Stimulated activated CD8-positive, alpha-beta memory T cell treated with anti-CD3 and anti-CD28 coated beads, Interleukin-12 subunit alpha, Interleukin-12 subunit beta, amount 100 ng/mL, for 24 hours (primary cell): ENCODE data around the gene GPR153.

Experiments used
- DNase-seq: peaks from one replicate; pipeline ENCODE4 v3.0.0-alpha.2; 2020; ENCODE audit errors: extremely low read depth

Gene GPR153

GRCh38 chr1:6287029-6287428 lies 26.1 kb upstream of the GPR153 start:
- no peak for DNase-seq

- no peak for DNase-seq
Observed at GRCh38 chr1:6286266-6286665, 25.4 kb upstream of the GPR153 start.

- DNase-seq, result no peak
Observed at GRCh38 chr1:6285336-6285735, 24.4 kb upstream of the GPR153 start.

DNA sequence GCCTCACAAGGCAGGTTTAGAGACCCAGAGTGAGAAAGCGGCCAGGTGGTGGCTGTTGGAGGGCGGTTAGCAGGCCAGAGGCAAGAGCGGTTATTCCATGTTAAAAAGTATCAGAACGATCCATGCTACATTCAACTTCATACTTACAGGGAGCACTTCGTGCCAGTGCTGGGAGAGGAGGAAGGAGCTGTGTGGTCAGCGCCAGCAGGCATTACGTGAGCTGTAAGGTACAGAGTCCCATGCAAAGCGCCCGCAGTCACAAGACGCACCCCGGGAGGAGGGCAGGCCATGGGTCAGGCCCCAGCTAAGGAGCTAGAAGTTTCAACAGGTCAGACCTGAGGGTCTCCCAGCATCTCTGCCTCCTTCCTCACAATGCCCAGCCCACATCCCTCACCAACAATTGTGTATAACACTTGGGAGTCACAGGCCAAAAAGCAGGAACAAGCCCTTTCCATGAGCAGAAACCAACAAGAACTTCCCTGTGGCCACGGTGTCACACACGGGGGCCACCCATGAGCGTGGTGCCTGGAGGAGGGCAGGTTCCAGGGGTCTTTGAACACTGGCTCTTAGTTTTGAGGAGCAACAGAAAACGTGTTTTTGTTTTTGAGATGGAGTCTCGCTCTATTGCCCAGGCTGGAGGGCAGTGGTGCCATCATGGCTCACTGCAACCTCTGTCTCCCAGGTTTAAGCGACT lies 21.8 kb upstream of the GPR153 start:
- DNase-seq, result no peak

GRCh38 chr1:6281511-6282402 lies 20.9 kb upstream of the GPR153 start:
- no peak for DNase-seq

- no peak for DNase-seq
Observed at GRCh38 chr1:6280761-6281451, 20.0 kb upstream of the GPR153 start.

GRCh38 chr1:6279613-6280383 lies 18.9 kb upstream of the GPR153 start:
- DNase-seq, result no peak

DNA sequence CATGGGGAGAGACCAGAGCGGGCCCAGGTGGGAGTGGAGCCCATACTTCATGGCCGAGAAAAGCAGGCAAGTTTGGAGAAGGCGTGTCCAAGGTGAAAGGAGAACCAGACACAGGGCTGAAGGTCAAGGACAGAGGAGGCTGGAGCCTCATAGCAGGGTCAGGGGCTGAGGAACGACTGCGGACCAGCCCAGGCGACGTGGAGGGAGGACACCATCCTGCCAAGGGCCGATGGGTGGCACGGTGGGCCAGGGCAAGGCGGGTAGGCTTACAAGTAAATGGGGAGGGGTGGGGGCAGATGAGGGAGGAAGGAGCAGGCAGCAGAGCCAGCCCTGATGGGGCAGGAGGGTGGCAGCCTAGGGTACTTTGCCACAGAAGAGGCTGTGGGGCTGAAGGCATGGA lies 18.2 kb upstream of the GPR153 start:
- DNase-seq, result no peak

DNA sequence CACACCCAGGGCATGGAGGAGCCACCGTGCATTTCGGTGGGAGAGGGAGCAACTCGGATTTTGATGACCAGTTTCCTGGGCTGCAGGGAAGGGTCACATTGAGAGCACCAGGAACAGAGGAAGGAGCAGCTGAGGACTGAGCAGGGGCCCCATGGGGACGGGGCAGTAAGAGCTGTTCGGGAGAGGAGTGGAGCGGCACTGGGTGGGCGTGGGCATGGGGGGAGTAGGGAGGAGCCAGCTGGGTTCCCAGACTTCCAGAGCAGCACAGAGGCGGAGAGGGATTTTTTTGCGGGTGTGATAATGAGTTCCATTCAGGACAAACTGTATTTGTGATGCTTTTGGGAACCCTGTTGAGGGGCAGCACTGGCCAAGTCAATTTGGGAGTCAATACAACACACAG lies 17.4 kb upstream of the GPR153 start:
- DNase-seq, result no peak

DNA sequence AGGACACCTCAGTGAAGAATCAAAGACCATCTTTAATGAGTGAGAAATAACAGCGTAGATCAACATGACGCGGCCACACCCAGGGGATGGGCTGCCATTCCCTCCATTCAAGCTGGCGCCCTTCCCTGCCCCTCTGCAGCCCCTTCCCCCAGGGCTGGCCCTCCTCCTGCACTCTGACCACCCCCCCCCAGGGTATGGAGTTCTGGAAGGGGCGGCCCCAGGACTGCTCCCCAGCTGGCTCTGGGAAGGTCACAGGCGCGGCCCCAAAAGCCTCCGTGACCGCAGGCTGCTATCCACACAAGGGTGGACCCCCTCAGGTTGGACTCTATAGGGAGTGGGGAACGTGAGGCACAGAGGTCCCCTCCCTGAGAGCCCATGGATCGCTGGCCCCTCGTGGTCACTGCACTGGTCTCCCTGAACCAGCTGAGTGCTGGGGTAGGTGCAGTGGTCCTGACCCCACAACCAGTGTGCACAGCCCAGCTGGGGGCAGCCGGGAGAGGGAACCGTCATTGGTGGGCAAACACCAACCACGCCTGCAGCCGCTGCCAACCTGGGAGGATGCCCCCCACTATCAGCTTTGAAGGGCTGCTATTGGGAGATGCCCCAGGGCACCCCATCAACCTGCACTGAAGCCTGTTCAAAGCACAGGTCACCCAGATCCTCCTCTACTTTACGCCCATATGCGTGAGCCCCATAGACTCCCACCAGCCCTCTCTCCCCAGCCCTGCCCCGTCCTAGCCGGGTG lies 16.1 kb upstream of the GPR153 start:
- no peak for DNase-seq

DNA sequence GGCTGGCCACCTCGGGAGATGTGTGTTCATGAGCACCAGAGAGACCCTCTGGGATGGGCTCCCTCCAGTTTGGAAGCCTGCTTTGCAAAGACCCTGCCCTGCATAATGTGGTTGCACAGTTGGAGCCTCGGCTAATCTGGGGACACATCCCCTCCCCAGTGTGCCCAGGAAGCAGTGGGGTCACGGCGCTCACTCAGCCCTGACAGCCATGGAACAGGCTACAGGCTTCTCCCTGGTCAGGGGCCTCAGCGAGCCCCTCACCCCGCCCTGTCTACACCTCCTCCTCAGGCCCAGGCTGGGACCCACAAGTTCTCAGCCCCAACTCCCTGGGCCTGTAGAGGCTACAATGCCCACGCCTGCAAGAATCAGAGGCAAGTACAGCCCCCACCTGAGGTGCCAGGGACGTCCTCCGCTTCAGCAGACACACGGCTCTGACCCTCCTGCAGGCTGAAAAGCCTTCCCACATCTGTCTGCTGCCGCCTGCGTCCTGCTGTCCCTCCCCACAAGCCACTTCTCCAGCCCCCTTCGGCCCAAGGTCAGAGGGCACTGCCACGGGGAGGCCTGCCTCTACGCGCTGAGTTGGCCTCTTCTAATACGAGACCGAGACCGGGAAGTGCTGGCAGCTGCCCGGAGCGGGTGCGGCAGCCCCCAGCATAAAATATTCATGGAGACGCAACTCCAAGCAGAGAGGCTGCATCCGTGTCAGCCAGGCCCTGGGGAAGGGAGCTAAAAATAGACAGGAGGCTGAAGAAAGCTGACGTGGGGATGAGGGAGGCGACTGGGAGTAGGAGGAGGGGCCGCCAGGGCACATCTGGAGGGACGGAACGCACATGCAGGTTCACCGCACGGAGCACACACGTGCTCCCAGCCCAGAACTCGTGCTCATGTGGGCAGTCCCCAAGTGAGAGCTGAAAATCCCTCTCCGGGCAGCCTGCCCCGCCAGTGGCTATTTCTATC lies 15.2 kb upstream of the GPR153 start:
- no peak for DNase-seq

GRCh38 chr1:6274622-6275139 lies 13.8 kb upstream of the GPR153 start:
- DNase-seq, result no peak

- DNase-seq, result no peak
Observed at GRCh38 chr1:6274102-6274501, 13.2 kb upstream of the GPR153 start.

DNA sequence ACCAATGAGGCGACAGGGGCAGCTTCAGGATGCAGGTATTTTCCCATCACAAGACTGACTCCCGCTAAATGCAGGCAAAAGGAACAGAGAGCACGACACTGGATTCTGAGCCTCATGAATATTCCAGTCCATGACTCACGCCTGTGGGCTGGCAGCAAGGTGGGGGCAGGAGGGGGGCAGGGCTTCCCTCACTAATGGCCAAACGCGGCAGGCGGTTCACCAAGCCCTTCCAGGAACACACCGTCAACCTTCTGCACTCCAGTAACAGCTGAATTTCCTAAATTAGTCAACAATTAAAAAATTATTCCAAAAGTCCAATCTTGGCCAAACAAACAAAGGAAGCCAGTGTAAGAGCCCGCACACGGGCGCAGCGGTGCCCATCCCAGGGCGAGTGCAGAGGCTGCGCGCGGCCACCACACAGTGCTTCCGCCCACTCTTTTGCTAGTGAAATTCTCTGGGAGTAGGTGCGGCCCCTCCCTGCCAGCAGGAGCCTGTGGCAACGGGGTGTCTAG lies 12.5 kb upstream of the GPR153 start:
- no peak for DNase-seq

DNA sequence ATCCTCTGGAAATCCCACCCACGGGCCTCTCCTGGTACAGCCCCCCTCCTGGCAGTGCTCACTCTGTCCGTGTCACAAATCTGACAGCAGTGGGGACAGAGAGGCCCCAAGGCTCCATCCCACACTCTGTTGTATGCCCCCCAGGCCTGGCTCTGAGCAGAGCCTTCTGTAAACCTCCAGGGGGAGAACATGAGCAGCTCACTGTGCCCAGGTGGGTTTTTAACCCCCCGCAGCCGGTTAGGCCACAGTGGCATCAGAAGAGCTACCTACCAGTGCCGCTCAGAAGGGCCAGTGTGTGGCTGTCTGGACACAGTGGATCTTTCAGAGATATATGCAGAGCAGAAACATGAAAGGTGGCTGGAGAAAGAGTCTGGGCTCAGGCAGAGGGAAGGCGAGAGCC lies 12.0 kb upstream of the GPR153 start:
- no peak for DNase-seq

DNA sequence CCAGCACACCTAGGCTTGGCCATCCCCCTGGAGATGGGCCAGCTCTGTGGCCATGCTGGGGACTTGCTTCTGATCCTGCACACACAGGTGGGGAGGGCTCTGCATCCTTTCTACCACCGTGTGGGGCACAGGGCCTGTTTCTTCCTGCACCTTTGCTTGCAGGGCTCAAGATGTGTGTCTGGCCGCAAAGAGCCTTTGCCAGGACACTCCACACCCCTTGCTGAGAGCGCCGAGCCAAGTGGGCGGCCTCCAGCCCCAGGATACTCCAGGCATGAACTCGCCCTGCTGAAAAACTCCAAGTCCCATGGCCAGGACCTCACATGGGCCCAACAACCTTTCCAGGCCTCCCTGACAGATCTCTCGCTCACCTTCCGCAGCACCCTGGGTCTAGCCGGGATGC lies 11.6 kb upstream of the GPR153 start:
- DNase-seq, result no peak

DNA sequence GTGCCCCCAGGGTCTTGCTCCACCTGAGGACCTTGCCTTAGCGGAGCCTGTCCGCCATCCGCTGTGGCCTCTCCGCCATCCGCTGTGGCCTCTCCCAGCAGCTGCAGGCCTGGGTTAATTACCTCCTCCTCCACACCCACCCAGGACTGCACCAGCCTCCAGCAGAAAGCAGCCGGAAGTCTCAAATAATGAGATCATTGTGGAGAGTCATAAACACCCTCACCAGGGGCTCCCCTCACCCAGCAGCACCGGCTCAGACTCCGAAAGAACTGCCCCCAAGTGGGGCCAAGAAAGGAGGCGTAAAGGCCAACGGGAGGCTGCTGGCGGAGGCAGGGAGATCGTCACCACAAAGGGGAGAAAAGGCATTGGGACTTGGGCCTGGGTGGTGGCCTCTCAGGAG lies 10.7 kb upstream of the GPR153 start:
- DNase-seq, result no peak

GRCh38 chr1:6271006-6271405 lies 10.1 kb upstream of the GPR153 start:
- DNase-seq, result no peak

DNA sequence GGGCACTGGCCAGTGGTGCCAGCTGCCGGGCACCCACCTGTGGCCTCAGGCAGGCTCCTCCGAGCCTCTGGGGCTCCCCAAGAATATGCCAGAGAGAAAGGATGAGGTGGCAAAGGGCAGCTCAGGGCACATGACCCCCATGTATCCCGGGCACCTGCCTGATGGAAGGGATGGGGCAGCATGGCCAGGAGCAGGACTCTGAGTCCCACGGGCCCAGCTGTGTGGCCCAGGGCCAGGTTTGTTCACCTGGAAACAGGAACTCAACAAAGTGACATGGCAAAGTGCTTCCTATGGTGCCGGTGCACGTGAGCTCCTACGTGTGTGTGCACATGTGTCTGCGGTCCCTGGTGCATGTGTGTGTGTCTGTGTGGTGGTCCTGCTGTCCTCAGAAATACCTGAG lies 9.5 kb upstream of the GPR153 start:
- no peak for DNase-seq
